IMR-90 (cell line): ENCODE results near the gene KBTBD4. TPM values are rescaled to one million over a fixed set of nuclear protein-coding genes. Genes with fewer than 3 reads are reported as not detected.

Source experiments
- ATAC-seq: fragments of 200-7000 bp; cut with Tn5 transposase; 2 replicates; pipeline ENCODE4 v1.9.1; 2020; ENCODE audit warnings: low read depth, mild to moderate bottlenecking, moderate library complexity
- BruUV-seq: library from RNA; stranded (reverse); fragments of 400-500 nt; replicated peaks from 2 replicates; lab custom pipeline; 2021; lab: Mats Ljungman, UMichigan
- CTCF ChIA-PET: fragments of 300-600 bp; formaldehyde crosslinking; extraction: SDS; loops from one replicate; lab custom pipeline; 2021; ENCODE audit warnings: antibody characterized with exemption; lab: Yijun Ruan, JAX
- POLR2A ChIA-PET: fragments of 300-600 bp; sonication (Branson Sonifier 250); formaldehyde crosslinking; loops from one replicate; lab custom pipeline; 2022; ENCODE audit warnings: antibody characterized with exemption; ENCODE audit not compliant: unreplicated experiment; lab: Charles Lee
- DNase-seq: peaks from one replicate; pipeline ENCODE4 v3.0.0; 2013
- H2AFZ ChIP-seq: replicated peaks from 2 replicates; pipeline ENCODE3; 2013; ENCODE audit warnings: low read length, mild to moderate bottlenecking; ENCODE audit not compliant: poor library complexity
- H2AK5ac ChIP-seq: 2 replicates; pipeline ENCODE4 v1.6.1; 2013; ENCODE audit warnings: low read depth, low read length, inconsistent platforms
- H2AK9ac ChIP-seq: replicated peaks from 2 replicates; pipeline ENCODE3; 2013; ENCODE audit warnings: mild to moderate bottlenecking, low read depth, low read length, moderate library complexity; ENCODE audit not compliant: poor library complexity
- H2BK120ac ChIP-seq: 2 replicates; pipeline ENCODE4 v1.6.1; 2013; ENCODE audit warnings: low read depth, low read length, inconsistent platforms
- H2BK15ac ChIP-seq: 3 replicates; pipeline ENCODE4 v1.6.1; 2013; ENCODE audit warnings: low read depth, low read length, inconsistent platforms
- H2BK20ac ChIP-seq: 2 replicates; pipeline ENCODE4 v1.6.1; 2013; ENCODE audit warnings: low read depth, mild to moderate bottlenecking, inconsistent platforms, low read length, moderate library complexity
- H2BK5ac ChIP-seq: 2 replicates; pipeline ENCODE4 v1.6.1; 2013; ENCODE audit warnings: mild to moderate bottlenecking, low read depth, low read length, inconsistent platforms; ENCODE audit not compliant: poor library complexity, severe bottlenecking
- H3K14ac ChIP-seq: replicated peaks from 2 replicates; pipeline ENCODE4 v1.6.1; 2013; ENCODE audit warnings: low read depth, low read length, inconsistent platforms
- H3K18ac ChIP-seq: 2 replicates; pipeline ENCODE4 v1.6.1; 2013; ENCODE audit warnings: low read depth, low read length, control low read depth
- H3K23ac ChIP-seq: 2 replicates; pipeline ENCODE4 v1.6.1; 2013; ENCODE audit warnings: low read depth, low read length, inconsistent platforms
- H3K27ac ChIP-seq: 2 replicates; pipeline ENCODE4 v1.5.1; 2013; ENCODE audit warnings: mild to moderate bottlenecking, control low read depth, low read length; ENCODE audit not compliant: insufficient read depth
- H3K27me3 ChIP-seq: 2 replicates; pipeline ENCODE4 v1.6.1; 2013; ENCODE audit warnings: low read length; ENCODE audit not compliant: control insufficient read depth, insufficient read depth
- H3K36me3 ChIP-seq: 2 replicates; pipeline ENCODE4 v1.6.1; 2013; ENCODE audit warnings: low read length, mixed read lengths; ENCODE audit not compliant: control insufficient read depth, insufficient read depth
- H3K4ac ChIP-seq: 2 replicates; pipeline ENCODE4 v1.6.1; 2013; ENCODE audit warnings: low read depth, low read length, inconsistent platforms
- H3K4me1 ChIP-seq: 2 replicates; pipeline ENCODE4 v1.6.1; 2013; ENCODE audit warnings: low read length, mixed read lengths; ENCODE audit not compliant: control insufficient read depth, insufficient read depth
- H3K4me2 ChIP-seq: 2 replicates; pipeline ENCODE4 v1.6.1; 2013; ENCODE audit warnings: low read depth, mild to moderate bottlenecking, control low read depth, low read length, moderate library complexity
- H3K4me3 ChIP-seq: 2 replicates; pipeline ENCODE4 v1.5.1; 2013; ENCODE audit warnings: low read depth, mild to moderate bottlenecking, control low read depth, low read length, moderate library complexity; ENCODE audit not compliant: insufficient read depth
- H3K56ac ChIP-seq: 2 replicates; pipeline ENCODE4 v1.6.1; 2013; ENCODE audit warnings: low read length, inconsistent platforms; ENCODE audit not compliant: insufficient read depth; ENCODE audit errors: extremely low read depth
- H3K79me1 ChIP-seq, 2 experiments: 2 replicates each; pipeline ENCODE4 v1.6.1; 2013; ENCODE audit warnings: low read length in 2 of 2, inconsistent platforms in 1 of 2, low read depth in 1 of 2
- H3K9ac ChIP-seq: 2 replicates; pipeline ENCODE4 v1.6.1; 2013; ENCODE audit warnings: low read depth, low read length, control low read depth
- H3K9me1 ChIP-seq: 2 replicates; pipeline ENCODE4 v1.6.1; 2013; ENCODE audit warnings: low read length, inconsistent platforms; ENCODE audit not compliant: insufficient read depth
- H3K9me3 ChIP-seq: 2 replicates; pipeline ENCODE4 v1.6.1; 2013; ENCODE audit warnings: low read length; ENCODE audit not compliant: control insufficient read depth, insufficient read depth
- H4K20me1 ChIP-seq: 2 replicates; pipeline ENCODE4 v1.6.1; 2013; ENCODE audit warnings: low read length, inconsistent platforms; ENCODE audit not compliant: insufficient read depth
- H4K5ac ChIP-seq: 2 replicates; pipeline ENCODE4 v1.6.1; 2013; ENCODE audit warnings: mild to moderate bottlenecking, low read depth, low read length, control low read depth
- H4K8ac ChIP-seq, 2 experiments: 2 replicates each; pipeline ENCODE4 v1.6.1; 2013; ENCODE audit warnings: low read depth in 2 of 2, low read length in 2 of 2, control low read depth in 1 of 2, inconsistent platforms in 1 of 2
- H4K91ac ChIP-seq: 2 replicates; pipeline ENCODE4 v1.6.1; 2013; ENCODE audit warnings: low read depth, low read length, inconsistent platforms; ENCODE audit not compliant: insufficient read depth
- CHD1 ChIP-seq: IDR thresholded peaks from 2 replicates; pipeline ENCODE4 v1.6.1; 2012; ENCODE audit warnings: low read depth, low read length, improper control_type of control experiment
- ELK1 ChIP-seq: fragments of 150-350 bp; IDR thresholded peaks from 2 replicates; pipeline ENCODE4 v1.6.1; 2016; ENCODE audit warnings: low read depth, mild to moderate bottlenecking, low read length, moderate library complexity, borderline replicate concordance
- FOS ChIP-seq: fragments of 150-350 bp; IDR thresholded peaks from 2 replicates; pipeline ENCODE4 v1.6.1; 2016; ENCODE audit warnings: low read depth, low read length
- MAFK ChIP-seq: IDR thresholded peaks from 2 replicates; pipeline ENCODE4 v1.6.1; 2012; ENCODE audit warnings: low read depth, low read length, improper control_type of control experiment
- MXI1 ChIP-seq: IDR thresholded peaks from 2 replicates; pipeline ENCODE4 v1.6.1; 2012; ENCODE audit warnings: low read depth, mild to moderate bottlenecking, low read length, moderate library complexity, borderline replicate concordance
- RCOR1 ChIP-seq: IDR thresholded peaks from 2 replicates; pipeline ENCODE4 v1.6.1; 2012; ENCODE audit warnings: mild to moderate bottlenecking, low read length, improper control_type of control experiment; ENCODE audit not compliant: insufficient replicate concordance
- USF2 ChIP-seq: fragments of 150-350 bp; IDR thresholded peaks from 2 replicates; pipeline ENCODE4 v1.6.1; 2017; ENCODE audit warnings: mild to moderate bottlenecking, antibody characterized with exemption, low read length, low read depth
- WGBS, 2 experiments: methylation state at CpG; one replicate each; pipeline versions ENCODE4 v1.1.5 to v1.1.7; 2013; ENCODE audit warnings: missing lambda C conversion rate in 2 of 2; ENCODE audit not compliant: insufficient read length in 1 of 2; ENCODE audit errors: extremely low coverage in 2 of 2; 5-methylcytosine and 5-hydroxymethylcytosine counted together
- dilution Hi-C: fragments of 300-500 bp; cut with HindIII; formaldehyde crosslinking; loops from one replicate; pipeline ENCODE4 v1.14.3; 2018; ENCODE audit warnings: low sequenced_read_pairs; ENCODE audit not compliant: unreplicated experiment
- in situ Hi-C: fragments of 300-500 bp; cut with MboI; formaldehyde crosslinking; loops from 3 replicates; pipeline ENCODE4 v1.14.3; 2019; ENCODE audit warnings: low sequenced_read_pairs, inconsistent platforms, mixed read lengths
- intact Hi-C: fragments of 100-400 bp; cut with micrococcal nuclease; formaldehyde crosslinking; loops from 2 replicates; pipeline ENCODE4 v1.10.0; 2022
- polyA plus RNA-seq, 3 experiments: library from polyadenylated mRNA; depleted of rRNA; stranded (reverse); fragments of >200 nt; gene quantifications; 2 replicates each; pipeline ENCODE4 v1.2.3, GENCODE V29; 2012; ENCODE audit warnings: low replicate concordance in 1 of 3
- total RNA-seq: library from RNA; depleted of rRNA; stranded (reverse); fragments of >200 nt; gene quantifications from 2 replicates; pipeline ENCODE4 v1.2.3, GENCODE V29; 2012
- TF ChIP-seq, protein P1 (sequence below): conservative IDR thresholded peaks from 2 replicates; pipeline ENCODE4 v1.5.1; 2012; ENCODE audit warnings: mild to moderate bottlenecking, low read depth, low read length, improper control_type of control experiment

KBTBD4 gene
- total and polyA plus RNA-seq, 2 of the 4 experiments (the other 2 are of a cell fraction) = 14.9 to 41.6 TPM

- dilution Hi-C loops (no loop called here), in situ Hi-C loops (no loop called here), intact Hi-C loops (loop anchor here (10.0 kb wide), 1 partner anchor 50 kb away; no protein-coding TSS in a partner anchor)
- no peak overlapping the region for H2AFZ ChIP-seq
- H2AK9ac ChIP-seq = no peak overlapping the region
- H2AK5ac ChIP-seq = no peak overlapping the region
- ChIA-PET CTCF (interaction anchor here (0.6 kb wide), 1 partner anchor 15 kb away, joined by 3 read pairs; no protein-coding TSS in a partner anchor), POLR2A (interaction anchor here (0.6 kb wide), 1 partner anchor 13 kb away, joined by 7 read pairs; no protein-coding TSS in a partner anchor)
- no CpG with 5 or more reads among the region's 4 CpGs for WGBS, 2 experiments
- H3K23ac ChIP-seq = no peak overlapping the region
- H4K91ac ChIP-seq = no peak overlapping the region
- no peak overlapping the region for H3K14ac ChIP-seq
- H4K8ac ChIP-seq = no peak overlapping the region
- TF ChIP-seq, protein P1, sequence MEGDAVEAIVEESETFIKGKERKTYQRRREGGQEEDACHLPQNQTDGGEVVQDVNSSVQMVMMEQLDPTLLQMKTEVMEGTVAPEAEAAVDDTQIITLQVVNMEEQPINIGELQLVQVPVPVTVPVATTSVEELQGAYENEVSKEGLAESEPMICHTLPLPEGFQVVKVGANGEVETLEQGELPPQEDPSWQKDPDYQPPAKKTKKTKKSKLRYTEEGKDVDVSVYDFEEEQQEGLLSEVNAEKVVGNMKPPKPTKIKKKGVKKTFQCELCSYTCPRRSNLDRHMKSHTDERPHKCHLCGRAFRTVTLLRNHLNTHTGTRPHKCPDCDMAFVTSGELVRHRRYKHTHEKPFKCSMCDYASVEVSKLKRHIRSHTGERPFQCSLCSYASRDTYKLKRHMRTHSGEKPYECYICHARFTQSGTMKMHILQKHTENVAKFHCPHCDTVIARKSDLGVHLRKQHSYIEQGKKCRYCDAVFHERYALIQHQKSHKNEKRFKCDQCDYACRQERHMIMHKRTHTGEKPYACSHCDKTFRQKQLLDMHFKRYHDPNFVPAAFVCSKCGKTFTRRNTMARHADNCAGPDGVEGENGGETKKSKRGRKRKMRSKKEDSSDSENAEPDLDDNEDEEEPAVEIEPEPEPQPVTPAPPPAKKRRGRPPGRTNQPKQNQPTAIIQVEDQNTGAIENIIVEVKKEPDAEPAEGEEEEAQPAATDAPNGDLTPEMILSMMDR = no peak
- no peak for TF ChIP-seq CHD1
- no peak for TF ChIP-seq ELK1
- TF ChIP-seq FOS = no peak
- TF ChIP-seq RCOR1 = no peak
- no peak for TF ChIP-seq USF2
- TF ChIP-seq MXI1 = no peak
- no peak for TF ChIP-seq MAFK
- no peak overlapping the region for H3K4me3 ChIP-seq
- no peak overlapping the region for H2BK5ac ChIP-seq
- no peak overlapping the region for H3K27ac ChIP-seq
- no peaks in the 10 kb centered on the region for H3K9me3 ChIP-seq
- H3K79me1 ChIP-seq = peaks cover 6 to 80% of the 10 kb centered on the region in 2 experiments; a peak in 3 of 4 replicates
- H3K4ac ChIP-seq = no peak overlapping the region
- H4K20me1 ChIP-seq = peaks cover 97% of the 10 kb centered on the region
- no peaks in the 10 kb centered on the region for H3K27me3 ChIP-seq
- no peak overlapping the region for H3K4me2 ChIP-seq
- DNase-seq = no peak
- BruUV-seq = no TSS peak
- H3K9me1 ChIP-seq = peaks cover 18% of the 10 kb centered on the region
- no peak overlapping the region for H2BK20ac ChIP-seq
- ATAC-seq = no peak
- no peak overlapping the region for H4K5ac ChIP-seq
- no peak overlapping the region for H3K18ac ChIP-seq
- no peak overlapping the region for H2BK15ac ChIP-seq
- H2BK120ac ChIP-seq = no peak overlapping the region
- no peak overlapping the region for H3K56ac ChIP-seq
- H3K9ac ChIP-seq = no peak overlapping the region
- peaks cover 17% of the 10 kb centered on the region for H3K4me1 ChIP-seq
- H3K36me3 ChIP-seq = no peaks in the 10 kb centered on the region; the same call in 1 of the 2 replicates
These were observed 44.0 kb downstream of the KBTBD4 start for GRCh38 chr11:47534704-47535251.
